AG09319 (cell line): Measurements from ENCODE around the gene POTEF.
"Not testable (repeated sequence)": the region's sequence is repeated elsewhere in the genome, so short reads cannot be mapped to it uniquely, and the experiment has no call there.

Experiments
- DNase-seq: peaks from one replicate; pipeline ENCODE4 v3.0.0-alpha.2; 2010; ENCODE audit warnings: low read depth; ENCODE audit errors: extremely low read depth
- CTCF ChIP-seq: IDR thresholded peaks from 2 replicates; pipeline ENCODE4 v1.5.1; 2011; ENCODE audit warnings: low read depth, mild to moderate bottlenecking, inconsistent platforms, low read length, moderate library complexity

Gene POTEF

DNA sequence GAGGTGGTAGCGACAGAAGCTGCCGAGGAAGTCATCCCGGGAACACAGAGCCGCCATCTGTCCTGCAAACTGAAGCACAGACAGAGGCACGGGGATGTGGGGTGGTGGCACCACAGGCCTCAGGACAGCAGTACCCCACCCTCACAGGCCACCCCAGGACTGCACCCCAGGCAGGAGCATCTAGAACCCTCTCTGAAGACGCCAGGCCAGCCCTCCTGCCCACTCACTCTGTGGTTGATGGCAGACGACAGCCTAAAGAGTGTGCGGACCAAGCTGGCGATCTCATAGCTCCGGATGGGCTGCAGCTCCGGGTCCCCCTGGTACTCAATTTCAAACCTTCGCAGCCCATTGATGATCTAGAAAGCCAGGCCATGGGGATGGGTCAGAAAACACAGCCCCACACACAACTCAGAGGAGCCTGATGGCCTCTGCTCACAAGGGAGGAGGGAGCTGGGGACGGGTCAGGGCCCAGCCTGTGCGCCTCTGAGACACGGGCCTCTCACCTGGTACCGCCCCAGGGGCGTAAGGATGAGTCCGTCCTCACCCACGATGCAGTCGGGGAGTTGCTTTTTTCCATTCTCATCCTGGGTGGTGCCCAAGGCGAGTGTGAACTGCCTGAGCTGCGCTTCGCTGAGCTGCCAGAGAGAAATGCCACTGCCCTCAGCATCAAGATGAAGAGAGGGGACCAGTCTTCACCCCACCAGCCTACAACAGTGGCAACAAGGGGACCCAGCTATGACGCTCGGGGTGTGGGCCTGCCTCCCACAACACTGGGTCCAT is 24.0 kb upstream of the POTEF start:
- TF ChIP-seq CTCF, result no peak

DNA sequence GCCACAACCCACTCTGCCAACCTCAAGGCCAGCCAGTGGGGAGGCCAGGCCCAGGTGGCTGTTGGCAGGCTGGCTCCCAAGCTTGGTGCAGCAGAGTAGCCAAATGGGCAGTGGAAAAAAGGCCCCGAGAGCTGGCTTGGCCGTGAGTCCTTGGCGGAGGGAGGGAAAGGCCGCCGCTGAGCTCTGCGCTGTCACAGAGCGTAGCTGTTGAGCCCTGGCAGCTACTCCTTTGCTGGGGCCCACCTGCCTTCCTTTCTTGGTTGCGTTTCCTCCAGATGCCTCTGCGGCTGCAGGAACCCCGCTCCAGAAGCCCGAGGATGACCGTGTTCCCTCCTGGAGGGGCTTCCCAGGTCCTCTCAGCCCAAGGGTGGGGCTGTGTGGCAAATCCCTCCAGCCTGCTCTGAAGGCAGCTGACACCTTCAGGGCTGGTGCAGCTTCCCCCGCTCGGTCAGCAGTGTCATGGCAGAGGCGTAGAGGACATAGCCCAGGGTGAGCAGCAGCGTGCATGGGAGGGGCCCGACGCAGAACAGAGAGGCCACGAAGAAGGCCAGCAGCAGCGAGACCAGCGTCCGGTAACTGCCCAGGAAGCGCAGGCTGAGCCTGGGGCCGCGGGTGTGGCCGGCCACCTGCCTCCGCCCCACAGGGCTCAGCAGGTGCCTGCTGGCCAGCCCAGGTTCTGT is 23.3 kb upstream of the POTEF start:
- not testable (repeated sequence) for DNase-seq

More for the DNA sequence above, 24.0 kb upstream of the POTEF start:
- DNase-seq, result no peak

GRCh38 chr2:130151145-130151512 is 22.1 kb upstream of the POTEF start:
- not testable (repeated sequence) for DNase-seq

DNA sequence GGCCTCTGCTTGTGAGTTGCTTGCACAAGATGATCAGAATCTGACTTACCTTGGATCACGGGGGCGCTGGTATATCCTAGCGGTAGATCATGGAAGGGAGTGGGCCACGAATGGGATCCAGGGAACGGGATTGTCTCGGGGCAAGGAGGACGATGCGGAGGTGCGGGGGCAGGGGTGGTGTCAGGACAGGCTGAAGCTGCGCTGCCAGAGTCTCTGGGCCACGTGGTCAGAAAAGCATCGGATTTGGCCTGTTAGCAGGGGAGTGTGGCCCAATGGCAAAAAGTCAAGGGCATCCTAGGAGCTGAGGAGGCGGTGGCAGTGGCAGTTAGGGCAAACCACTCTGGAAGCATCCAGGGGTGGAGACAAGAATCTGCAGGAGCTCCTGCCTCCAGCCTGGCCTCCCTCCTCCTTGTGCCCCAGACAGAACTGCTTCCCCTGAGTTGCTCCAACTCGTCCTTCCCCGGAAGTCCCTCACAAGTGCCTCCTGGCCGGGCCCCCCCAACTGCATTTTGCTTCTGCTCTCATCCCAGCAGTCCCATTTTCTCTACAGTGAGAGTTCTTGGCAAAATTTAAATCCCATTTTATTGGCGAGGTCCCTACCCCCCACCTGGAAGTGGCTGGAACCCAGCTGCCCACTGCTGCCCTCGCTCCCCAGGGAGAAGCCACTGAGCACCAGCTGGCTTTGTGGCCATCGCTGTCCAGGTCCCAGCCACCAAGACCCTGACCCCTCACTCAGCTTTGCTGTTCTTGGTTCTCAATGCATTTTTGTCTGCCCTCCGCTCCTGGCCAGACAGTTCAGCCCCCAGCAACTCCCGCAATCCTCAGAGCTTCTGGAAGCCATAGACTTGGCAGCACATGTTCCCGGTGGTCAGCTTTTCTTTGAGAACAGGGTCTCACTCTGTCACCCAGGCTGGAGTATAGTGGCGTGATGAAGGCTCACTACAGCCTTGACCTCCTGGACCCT is 21.4 kb upstream of the POTEF start:
- no peak for TF ChIP-seq CTCF
- DNase-seq, result no peak

DNA sequence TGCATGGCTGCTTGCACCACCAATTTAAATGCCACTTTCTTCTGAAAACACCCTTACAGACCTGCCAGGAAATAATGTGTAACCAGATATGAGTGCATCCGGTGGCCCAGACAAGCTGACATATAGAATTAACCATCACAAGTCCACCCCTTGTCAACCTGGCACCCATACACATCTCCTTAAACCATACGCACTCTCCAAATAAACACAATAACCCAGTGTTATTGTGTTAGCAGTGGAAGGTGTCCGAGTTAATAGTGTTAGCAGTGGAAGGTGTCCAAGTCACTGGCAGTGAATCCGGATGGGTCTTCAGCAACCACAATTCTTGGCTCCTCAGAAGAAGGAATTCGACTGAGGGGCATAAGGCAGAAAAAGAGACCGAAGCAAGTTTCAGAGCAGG is 19.5 kb upstream of the POTEF start:
- not testable (repeated sequence) for DNase-seq

DNA sequence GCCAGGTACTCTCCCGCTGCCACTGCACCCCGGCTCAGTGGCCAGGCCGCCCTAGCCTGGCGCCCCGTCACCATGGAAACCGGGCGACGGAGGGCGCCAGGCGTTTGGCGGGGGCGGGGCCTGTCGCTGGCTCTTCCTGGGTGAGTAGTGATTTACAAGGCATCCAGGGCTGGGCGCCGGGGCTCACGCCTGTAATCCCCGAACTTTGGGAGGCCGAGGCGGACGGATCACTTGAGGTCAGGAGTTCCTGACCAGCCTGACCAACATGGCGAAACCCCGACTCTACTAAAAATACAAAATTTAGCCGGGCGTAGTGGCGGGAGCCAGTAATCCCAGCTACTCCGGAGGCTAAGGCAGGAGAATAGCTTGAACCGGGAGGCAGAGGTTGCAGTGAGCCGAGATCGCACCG is 16.0 kb upstream of the POTEF start, which contains the start of gene CCDC74B:
CCDC74B (minus strand) TSS at position 107 of the 409 bp plus-strand sequence. CDS start 116 bp downstream, outside the sequence.
- not testable (repeated sequence) for DNase-seq

GRCh38 chr2:130143266-130144039 is 14.4 kb upstream of the POTEF start:
- not testable (repeated sequence) for DNase-seq

- not testable (repeated sequence) for DNase-seq
Measured at GRCh38 chr2:130142396-130143265, 13.6 kb upstream of the POTEF start.

DNA sequence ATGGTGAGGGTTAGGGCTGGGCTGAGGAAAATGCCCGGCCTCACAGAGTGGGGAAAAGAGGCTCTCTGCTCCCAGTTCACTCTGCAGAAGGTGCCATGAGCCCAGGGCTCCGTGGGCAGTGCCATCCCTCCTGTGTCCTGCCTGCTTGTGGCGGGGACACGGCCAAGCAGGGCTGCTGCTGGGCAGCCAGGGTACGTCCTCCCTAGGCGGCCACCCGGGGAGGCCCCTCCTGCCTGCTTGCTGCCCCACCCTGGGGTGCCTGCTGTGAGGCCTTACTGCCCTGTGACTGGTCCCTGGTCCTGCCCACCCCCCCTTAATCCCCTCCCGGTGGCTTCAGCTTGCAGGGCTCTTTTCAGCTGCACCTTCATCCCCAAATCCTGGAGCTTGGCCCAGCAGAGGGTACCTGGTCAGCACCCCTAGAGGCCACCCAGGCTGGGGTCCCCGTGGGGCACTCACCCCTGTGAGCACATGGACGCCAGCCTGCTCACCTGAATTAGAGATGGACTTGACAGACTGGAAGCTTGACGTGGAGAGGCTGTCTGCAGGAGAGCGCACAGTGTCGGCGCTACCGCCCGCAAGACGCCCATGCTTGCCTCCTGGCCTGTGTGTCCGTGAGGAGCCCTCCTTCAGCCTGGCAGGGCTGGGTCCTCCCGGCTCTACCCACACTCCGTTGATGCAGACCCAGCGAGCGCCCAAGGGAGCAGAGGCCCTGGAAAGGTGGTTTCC is 12.8 kb upstream of the POTEF start:
- DNase-seq, result not testable (repeated sequence)

GRCh38 chr2:130141002-130141401 is 12.0 kb upstream of the POTEF start:
- DNase-seq, result not testable (repeated sequence)

DNA sequence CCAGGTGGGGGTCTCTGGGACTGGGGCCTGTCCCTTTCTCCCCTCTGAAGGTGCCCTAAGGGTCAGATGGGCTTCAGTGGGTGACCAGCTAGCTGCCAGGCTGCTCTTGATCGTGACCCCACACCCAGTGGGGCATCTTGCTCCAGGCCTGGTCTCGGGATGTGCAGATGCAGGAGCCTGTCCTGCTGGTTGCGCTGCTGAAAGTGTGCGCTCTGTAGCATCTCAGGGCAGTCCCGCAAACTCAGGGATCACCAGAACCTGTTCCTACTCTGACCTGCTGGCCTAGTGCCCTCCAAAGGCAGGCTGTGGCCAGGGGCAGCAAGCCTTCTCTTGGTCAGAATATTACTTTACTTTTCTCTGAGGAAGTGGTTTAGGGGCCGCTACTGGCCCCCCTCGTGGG is 11.5 kb upstream of the POTEF start:
- DNase-seq, result not testable (repeated sequence)

DNA sequence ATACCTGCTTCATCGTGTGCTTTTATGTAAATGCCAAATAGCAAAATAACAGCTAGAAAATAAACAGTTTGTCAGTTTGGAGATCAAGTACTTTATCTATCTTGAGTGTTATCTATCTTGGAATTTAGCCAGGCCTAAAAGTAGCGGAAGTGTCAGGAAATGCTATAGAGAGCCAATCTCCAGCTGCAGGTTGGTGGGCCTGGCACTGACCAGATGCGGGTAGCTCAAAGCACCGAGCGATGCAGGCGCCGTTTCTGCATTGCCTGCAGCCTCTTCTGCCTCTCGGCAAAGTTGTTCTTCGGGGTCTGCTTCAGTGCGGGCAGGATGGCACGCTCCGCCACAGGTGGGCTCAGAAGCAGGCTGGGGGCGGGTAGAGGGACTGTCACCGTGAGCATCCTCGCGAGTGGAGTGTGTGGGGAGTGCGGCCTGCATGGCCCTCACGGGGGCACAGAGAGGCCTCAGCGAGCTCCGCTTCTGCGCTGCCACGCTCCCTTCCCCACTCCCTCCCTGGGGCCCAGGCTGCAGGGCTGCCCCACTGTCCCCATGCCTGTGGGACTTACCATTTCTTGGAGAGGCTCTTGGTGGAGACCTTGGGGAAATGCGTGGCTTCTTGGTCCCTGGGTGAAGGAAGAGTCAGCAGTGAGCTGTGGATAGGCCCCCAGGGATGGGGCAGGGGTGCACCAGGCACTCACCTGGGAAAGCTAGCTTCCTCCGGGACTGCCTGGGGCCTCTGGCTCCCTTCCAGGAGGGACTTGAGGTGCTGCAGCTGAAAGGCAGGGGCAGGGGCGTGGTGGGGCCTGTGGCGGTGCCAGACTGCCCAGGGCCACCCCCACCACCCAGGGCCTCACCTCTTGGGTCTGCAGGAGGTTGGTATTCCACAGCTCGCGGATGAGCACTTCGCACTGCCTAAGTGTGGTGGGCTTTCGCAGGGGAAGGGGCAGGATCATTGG is 10.6 kb upstream of the POTEF start:
- not testable (repeated sequence) for DNase-seq

- not testable (repeated sequence) for DNase-seq
Measured at GRCh38 chr2:130138841-130139251, 9.8 kb upstream of the POTEF start.

DNA sequence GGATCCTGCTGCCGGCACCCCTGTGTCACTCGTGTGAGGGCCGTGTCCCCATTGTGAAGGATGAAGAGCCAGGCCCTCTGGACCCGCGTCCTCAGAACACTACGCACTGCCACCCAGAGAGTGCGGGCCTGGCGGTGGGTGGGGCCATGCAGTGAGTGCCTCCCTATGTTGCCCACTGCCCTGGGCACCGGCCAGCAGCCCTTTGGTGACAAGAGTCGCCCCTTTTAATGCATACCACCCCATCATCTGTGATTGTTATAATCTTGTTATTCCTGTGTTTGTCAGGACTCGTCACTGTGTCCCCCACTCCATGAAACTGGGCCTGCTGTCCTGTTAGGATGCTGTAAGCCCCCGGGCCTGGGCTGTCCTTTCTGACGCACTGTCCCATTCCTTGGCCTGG is 9.3 kb upstream of the POTEF start:
- not testable (repeated sequence) for DNase-seq
